IMR-90 (cell line): Measurements from ENCODE around the gene FIBIN. TPM values are rescaled to one million over a fixed set of nuclear protein-coding genes. Genes with fewer than 3 reads are reported as not detected.

Experiments
- ATAC-seq: fragments of 200-7000 bp; cut with Tn5 transposase; 2 replicates; pipeline ENCODE4 v1.9.1; 2020; ENCODE audit warnings: low read depth, mild to moderate bottlenecking, moderate library complexity
- BruUV-seq: library from RNA; stranded (reverse); fragments of 400-500 nt; replicated peaks from 2 replicates; lab custom pipeline; 2021; lab: Mats Ljungman, UMichigan
- CTCF ChIA-PET: fragments of 300-600 bp; formaldehyde crosslinking; extraction: SDS; loops from one replicate; lab custom pipeline; 2021; ENCODE audit warnings: antibody characterized with exemption; lab: Yijun Ruan, JAX
- POLR2A ChIA-PET: fragments of 300-600 bp; sonication (Branson Sonifier 250); formaldehyde crosslinking; loops from one replicate; lab custom pipeline; 2022; ENCODE audit warnings: antibody characterized with exemption; ENCODE audit not compliant: unreplicated experiment; lab: Charles Lee
- DNase-seq: peaks from one replicate; pipeline ENCODE4 v3.0.0; 2013
- H2AFZ ChIP-seq: replicated peaks from 2 replicates; pipeline ENCODE3; 2013; ENCODE audit warnings: low read length, mild to moderate bottlenecking; ENCODE audit not compliant: poor library complexity
- H2AK5ac ChIP-seq: 2 replicates; pipeline ENCODE4 v1.6.1; 2013; ENCODE audit warnings: low read depth, low read length, inconsistent platforms
- H2AK9ac ChIP-seq: replicated peaks from 2 replicates; pipeline ENCODE3; 2013; ENCODE audit warnings: mild to moderate bottlenecking, low read depth, low read length, moderate library complexity; ENCODE audit not compliant: poor library complexity
- H2BK120ac ChIP-seq: 2 replicates; pipeline ENCODE4 v1.6.1; 2013; ENCODE audit warnings: low read depth, low read length, inconsistent platforms
- H2BK15ac ChIP-seq: 3 replicates; pipeline ENCODE4 v1.6.1; 2013; ENCODE audit warnings: low read depth, low read length, inconsistent platforms
- H2BK20ac ChIP-seq: 2 replicates; pipeline ENCODE4 v1.6.1; 2013; ENCODE audit warnings: low read depth, mild to moderate bottlenecking, inconsistent platforms, low read length, moderate library complexity
- H2BK5ac ChIP-seq: 2 replicates; pipeline ENCODE4 v1.6.1; 2013; ENCODE audit warnings: mild to moderate bottlenecking, low read depth, low read length, inconsistent platforms; ENCODE audit not compliant: poor library complexity, severe bottlenecking
- H3K14ac ChIP-seq: replicated peaks from 2 replicates; pipeline ENCODE4 v1.6.1; 2013; ENCODE audit warnings: low read depth, low read length, inconsistent platforms
- H3K18ac ChIP-seq: 2 replicates; pipeline ENCODE4 v1.6.1; 2013; ENCODE audit warnings: low read depth, low read length, control low read depth
- H3K23ac ChIP-seq: 2 replicates; pipeline ENCODE4 v1.6.1; 2013; ENCODE audit warnings: low read depth, low read length, inconsistent platforms
- H3K27ac ChIP-seq: 2 replicates; pipeline ENCODE4 v1.5.1; 2013; ENCODE audit warnings: mild to moderate bottlenecking, control low read depth, low read length; ENCODE audit not compliant: insufficient read depth
- H3K27me3 ChIP-seq: 2 replicates; pipeline ENCODE4 v1.6.1; 2013; ENCODE audit warnings: low read length; ENCODE audit not compliant: control insufficient read depth, insufficient read depth
- H3K36me3 ChIP-seq: 2 replicates; pipeline ENCODE4 v1.6.1; 2013; ENCODE audit warnings: low read length, mixed read lengths; ENCODE audit not compliant: control insufficient read depth, insufficient read depth
- H3K4ac ChIP-seq: 2 replicates; pipeline ENCODE4 v1.6.1; 2013; ENCODE audit warnings: low read depth, low read length, inconsistent platforms
- H3K4me1 ChIP-seq: 2 replicates; pipeline ENCODE4 v1.6.1; 2013; ENCODE audit warnings: low read length, mixed read lengths; ENCODE audit not compliant: control insufficient read depth, insufficient read depth
- H3K4me2 ChIP-seq: 2 replicates; pipeline ENCODE4 v1.6.1; 2013; ENCODE audit warnings: low read depth, mild to moderate bottlenecking, control low read depth, low read length, moderate library complexity
- H3K4me3 ChIP-seq: 2 replicates; pipeline ENCODE4 v1.5.1; 2013; ENCODE audit warnings: low read depth, mild to moderate bottlenecking, control low read depth, low read length, moderate library complexity; ENCODE audit not compliant: insufficient read depth
- H3K56ac ChIP-seq: 2 replicates; pipeline ENCODE4 v1.6.1; 2013; ENCODE audit warnings: low read length, inconsistent platforms; ENCODE audit not compliant: insufficient read depth; ENCODE audit errors: extremely low read depth
- H3K79me1 ChIP-seq, 2 experiments: 2 replicates each; pipeline ENCODE4 v1.6.1; 2013; ENCODE audit warnings: low read length in 2 of 2, inconsistent platforms in 1 of 2, low read depth in 1 of 2
- H3K9ac ChIP-seq: 2 replicates; pipeline ENCODE4 v1.6.1; 2013; ENCODE audit warnings: low read depth, low read length, control low read depth
- H3K9me1 ChIP-seq: 2 replicates; pipeline ENCODE4 v1.6.1; 2013; ENCODE audit warnings: low read length, inconsistent platforms; ENCODE audit not compliant: insufficient read depth
- H3K9me3 ChIP-seq: 2 replicates; pipeline ENCODE4 v1.6.1; 2013; ENCODE audit warnings: low read length; ENCODE audit not compliant: control insufficient read depth, insufficient read depth
- H4K20me1 ChIP-seq: 2 replicates; pipeline ENCODE4 v1.6.1; 2013; ENCODE audit warnings: low read length, inconsistent platforms; ENCODE audit not compliant: insufficient read depth
- H4K5ac ChIP-seq: 2 replicates; pipeline ENCODE4 v1.6.1; 2013; ENCODE audit warnings: mild to moderate bottlenecking, low read depth, low read length, control low read depth
- H4K8ac ChIP-seq, 2 experiments: 2 replicates each; pipeline ENCODE4 v1.6.1; 2013; ENCODE audit warnings: low read depth in 2 of 2, low read length in 2 of 2, control low read depth in 1 of 2, inconsistent platforms in 1 of 2
- H4K91ac ChIP-seq: 2 replicates; pipeline ENCODE4 v1.6.1; 2013; ENCODE audit warnings: low read depth, low read length, inconsistent platforms; ENCODE audit not compliant: insufficient read depth
- BHLHE40 ChIP-seq: fragments of 150-350 bp; IDR thresholded peaks from 2 replicates; pipeline ENCODE4 v1.6.1; 2016; ENCODE audit warnings: mild to moderate bottlenecking, low read depth, low read length
- CEBPB ChIP-seq: IDR thresholded peaks from 2 replicates; pipeline ENCODE4 v1.6.1; 2012; ENCODE audit warnings: low read depth, low read length, improper control_type of control experiment
- CHD1 ChIP-seq: IDR thresholded peaks from 2 replicates; pipeline ENCODE4 v1.6.1; 2012; ENCODE audit warnings: low read depth, low read length, improper control_type of control experiment
- FOS ChIP-seq: fragments of 150-350 bp; IDR thresholded peaks from 2 replicates; pipeline ENCODE4 v1.6.1; 2016; ENCODE audit warnings: low read depth, low read length
- MAFK ChIP-seq: IDR thresholded peaks from 2 replicates; pipeline ENCODE4 v1.6.1; 2012; ENCODE audit warnings: low read depth, low read length, improper control_type of control experiment
- MAZ ChIP-seq: IDR thresholded peaks from 2 replicates; pipeline ENCODE4 v1.6.1; 2012; ENCODE audit warnings: low read depth, mild to moderate bottlenecking, low read length, improper control_type of control experiment, moderate library complexity, borderline replicate concordance
- MXI1 ChIP-seq: IDR thresholded peaks from 2 replicates; pipeline ENCODE4 v1.6.1; 2012; ENCODE audit warnings: low read depth, mild to moderate bottlenecking, low read length, moderate library complexity, borderline replicate concordance
- NFE2L2 ChIP-seq: fragments of 150-350 bp; IDR thresholded peaks from 2 replicates; pipeline ENCODE4 v1.6.1; 2016; ENCODE audit warnings: low read depth, mild to moderate bottlenecking, low read length
- POLR2A ChIP-seq: IDR thresholded peaks from 2 replicates; pipeline ENCODE4 v1.6.1; 2012; ENCODE audit warnings: mild to moderate bottlenecking, low read depth, low read length
- RAD21 ChIP-seq: IDR thresholded peaks from 2 replicates; pipeline ENCODE4 v1.6.1; 2012; ENCODE audit warnings: low read length, improper control_type of control experiment
- RCOR1 ChIP-seq: IDR thresholded peaks from 2 replicates; pipeline ENCODE4 v1.6.1; 2012; ENCODE audit warnings: mild to moderate bottlenecking, low read length, improper control_type of control experiment; ENCODE audit not compliant: insufficient replicate concordance
- RFX5 ChIP-seq: IDR thresholded peaks from 2 replicates; pipeline ENCODE4 v1.8.0; 2012; ENCODE audit warnings: low read depth, mild to moderate bottlenecking, low read length, moderate library complexity
- SMC3 ChIP-seq: fragments of 150-350 bp; IDR thresholded peaks from 2 replicates; pipeline ENCODE4 v1.6.1; 2016; ENCODE audit warnings: low read depth, mild to moderate bottlenecking, antibody characterized with exemption, low read length, moderate library complexity
- USF2 ChIP-seq: fragments of 150-350 bp; IDR thresholded peaks from 2 replicates; pipeline ENCODE4 v1.6.1; 2017; ENCODE audit warnings: mild to moderate bottlenecking, antibody characterized with exemption, low read length, low read depth
- WGBS, 2 experiments: methylation state at CpG; one replicate each; pipeline versions ENCODE4 v1.1.5 to v1.1.7; 2013; ENCODE audit warnings: missing lambda C conversion rate in 2 of 2; ENCODE audit not compliant: insufficient read length in 1 of 2; ENCODE audit errors: extremely low coverage in 2 of 2; 5-methylcytosine and 5-hydroxymethylcytosine counted together
- dilution Hi-C: fragments of 300-500 bp; cut with HindIII; formaldehyde crosslinking; loops from one replicate; pipeline ENCODE4 v1.14.3; 2018; ENCODE audit warnings: low sequenced_read_pairs; ENCODE audit not compliant: unreplicated experiment
- in situ Hi-C: fragments of 300-500 bp; cut with MboI; formaldehyde crosslinking; loops from 3 replicates; pipeline ENCODE4 v1.14.3; 2019; ENCODE audit warnings: low sequenced_read_pairs, inconsistent platforms, mixed read lengths
- intact Hi-C: fragments of 100-400 bp; cut with micrococcal nuclease; formaldehyde crosslinking; loops from 2 replicates; pipeline ENCODE4 v1.10.0; 2022
- polyA plus RNA-seq, 3 experiments: library from polyadenylated mRNA; depleted of rRNA; stranded (reverse); fragments of >200 nt; gene quantifications; 2 replicates each; pipeline ENCODE4 v1.2.3, GENCODE V29; 2012; ENCODE audit warnings: low replicate concordance in 1 of 3
- total RNA-seq: library from RNA; depleted of rRNA; stranded (reverse); fragments of >200 nt; gene quantifications from 2 replicates; pipeline ENCODE4 v1.2.3, GENCODE V29; 2012

Gene FIBIN
- total and polyA plus RNA-seq, 2 of the 4 experiments (the other 2 are of a cell fraction) = 5.7 to 6.1 TPM

- H3K4me1 ChIP-seq = peaks cover 2% of the 10 kb centered on the region; the same call in 1 of the 2 replicates
- no TSS peak for BruUV-seq
- H3K56ac ChIP-seq = no peak overlapping the region
- H4K20me1 ChIP-seq = no peaks in the 10 kb centered on the region
- H3K4me3 ChIP-seq = no peak overlapping the region
- POLR2A ChIA-PET = no interaction called here
- no peak overlapping the region for H3K23ac ChIP-seq
- H2AK5ac ChIP-seq = no peak overlapping the region
- H2BK5ac ChIP-seq = no peak overlapping the region
- no peak overlapping the region; the same call in 1 of the 2 replicates for H3K4me2 ChIP-seq
- no peak for TF ChIP-seq RFX5
- no peak for TF ChIP-seq CEBPB
- TF ChIP-seq MAZ = no peak
- no peak for TF ChIP-seq NFE2L2
- TF ChIP-seq CHD1 = no peak
- TF ChIP-seq USF2 = no peak
- TF ChIP-seq MAFK = no peak
- TF ChIP-seq RAD21 = no peak
- TF ChIP-seq BHLHE40 = no peak
- no peak for TF ChIP-seq RCOR1
- no peak for TF ChIP-seq MXI1
- no peak for TF ChIP-seq SMC3
- no peak for TF ChIP-seq FOS
- TF ChIP-seq POLR2A = no peak
- CTCF ChIA-PET = interaction anchor here (0.6 kb wide), 1 partner anchor 42 kb away, joined by 3 read pairs; no protein-coding TSS in a partner anchor
- in situ Hi-C loops = no loop called here
- no peaks in the 10 kb centered on the region for H3K27me3 ChIP-seq
- 0 out of 4 replicates have a peak overlapping the region, but pooled peaks of 1 of the 2 experiments have one; percentile 10 for H4K8ac ChIP-seq
- no peak overlapping the region for H3K14ac ChIP-seq
- intact Hi-C loops = no loop called here
- H3K18ac ChIP-seq = peak overlapping the region; percentile 42; the same call in 1 of the 2 replicates
- H2BK120ac ChIP-seq = peak overlapping the region; percentile 12; the same call in 1 of the 2 replicates
- H3K36me3 ChIP-seq = no peaks in the 10 kb centered on the region
- dilution Hi-C loops = no loop called here
- H3K79me1 ChIP-seq = no peaks in the 10 kb centered on the region
- no peak overlapping the region for H2BK15ac ChIP-seq
- H3K4ac ChIP-seq = no peak overlapping the region
- no peak overlapping the region for H2AK9ac ChIP-seq
- WGBS, 2 experiments = no CpG with 5 or more reads among the region's 3 CpGs
- ATAC-seq (peak; percentile 37; the same call in 1 of the 2 replicates), DNase-seq (peak; percentile 29)
- peak overlapping the region; percentile 20; the same call in 1 of the 2 replicates for H4K5ac ChIP-seq
- H3K9ac ChIP-seq = no peak overlapping the region; the same call in 1 of the 2 replicates
- H3K9me1 ChIP-seq = no peaks in the 10 kb centered on the region
- no peaks in the 10 kb centered on the region for H3K9me3 ChIP-seq
- no peak overlapping the region for H4K91ac ChIP-seq
- H2AFZ ChIP-seq = no peak overlapping the region
- H3K27ac ChIP-seq = peak overlapping the region; percentile 74; the same call in 1 of the 2 replicates
- H2BK20ac ChIP-seq = no peak overlapping the region
Measured at GRCh38 chr11:26964339-26964738, 29.6 kb upstream of the FIBIN start.
